ENCODE data around the gene CHRD. TPM values are rescaled to one million over a fixed set of nuclear protein-coding genes. Genes with fewer than 3 reads are reported as not detected.

Gene CHRD
- total and polyA plus RNA-seq, 10 of the 15 experiments (the other 5 are each of a cell fraction or from before 2014, with no cell fraction given) = not detected

GRCh38 chr3:184337981-184338380 lies 41.9 kb upstream of the CHRD start:
- whole genome bisulfite sequencing (ENCODE audit: insufficient coverage, insufficient replicate concordance, low lambda C conversion rate, missing lambda C conversion rate) = 54% methylated on average over 7 of the region's 7 CpGs
- Histone ChIP-seq H3K27me3 (replicated peaks in 1 of 2; ENCODE audit: control insufficient read depth in 2 of 2, insufficient read depth in 2 of 2, low read length in 1 of 2) (no peaks in the 10 kb centered on the region), H3K27ac (ENCODE audit: control insufficient read depth, insufficient read depth) (no peak overlapping the region), H3K4me2 (ENCODE audit: control insufficient read depth, insufficient read depth) (no peak overlapping the region), H3K9ac (ENCODE audit: control insufficient read depth, insufficient read depth, low read length) (no peak overlapping the region), H4K20me1 (ENCODE audit: control insufficient read depth, insufficient read depth) (peaks cover 2% of the 10 kb centered on the region), H3K9me3 (replicated peaks; ENCODE audit: control insufficient read depth, insufficient read depth, low read length) (no peaks in the 10 kb centered on the region), H3K79me2 (ENCODE audit: control insufficient read depth, insufficient read depth, low read length) (no peaks in the 10 kb centered on the region), H3K4me1 (ENCODE audit: control insufficient read depth, insufficient read depth, low read length) (peaks cover 11% of the 10 kb centered on the region), H3K4me3 (no peak overlapping the region), H2AFZ (ENCODE audit: control insufficient read depth, low read depth, low read length) (no peak overlapping the region), H3K36me3 (ENCODE audit: control insufficient read depth in 2 of 2, insufficient read depth in 2 of 2, low read length in 1 of 2) (peaks cover 7 to 9% of the 10 kb centered on the region in 2 experiments)
- ATAC-seq (no peak), DNase-seq (ENCODE audit: low read depth, low spot score) (no peak), FAIRE-seq (no peak)
- ChIA-PET POLR2A (no interaction called here), RAD21 (ENCODE audit: unreplicated experiment) (no interaction called here), SMC1A (ENCODE audit: uncharacterized antibody, unreplicated experiment) (no interaction called here), CTCF (interaction anchor here (1.2 kb wide), 1 partner anchor 17 kb away, joined by 6 read pairs; no protein-coding TSS in a partner anchor)
- intact Hi-C loops (cut with micrococcal nuclease; ENCODE audit: unreplicated experiment) (no loop called here), in situ Hi-C loops (cut with MboI) (no loop called here)
- no TSS peak for BruUV-seq (replicated peaks)
- TF ChIP-seq EED (IDR thresholded peaks at IDR 0.05; ENCODE audit: low read depth) (no peak), NBN (IDR thresholded peaks at IDR 0.05) (no peak), GABPA (IDR thresholded peaks at IDR 0.05; ENCODE audit: low read depth) (no peak), PRDM15 (CRISPR knock-in tag; IDR thresholded peaks at IDR 0.05) (no peak), TAF1 (IDR thresholded peaks at IDR 0.05; ENCODE audit: borderline replicate concordance, low read depth, low read length) (no peak), CBX3 (IDR thresholded peaks at IDR 0.05; ENCODE audit: borderline replicate concordance, low read depth) (no peak), FOXM1 (IDR thresholded peaks at IDR 0.05; ENCODE audit: low read depth, low read length) (no peak), MLLT1 (IDR thresholded peaks at IDR 0.05) (no peak), TCF12 (IDR thresholded peaks at IDR 0.05; ENCODE audit: low read depth, low read length) (no peak), RAD51 (IDR thresholded peaks at IDR 0.05) (no peak)
- TF ChIP-seq, protein P1, sequence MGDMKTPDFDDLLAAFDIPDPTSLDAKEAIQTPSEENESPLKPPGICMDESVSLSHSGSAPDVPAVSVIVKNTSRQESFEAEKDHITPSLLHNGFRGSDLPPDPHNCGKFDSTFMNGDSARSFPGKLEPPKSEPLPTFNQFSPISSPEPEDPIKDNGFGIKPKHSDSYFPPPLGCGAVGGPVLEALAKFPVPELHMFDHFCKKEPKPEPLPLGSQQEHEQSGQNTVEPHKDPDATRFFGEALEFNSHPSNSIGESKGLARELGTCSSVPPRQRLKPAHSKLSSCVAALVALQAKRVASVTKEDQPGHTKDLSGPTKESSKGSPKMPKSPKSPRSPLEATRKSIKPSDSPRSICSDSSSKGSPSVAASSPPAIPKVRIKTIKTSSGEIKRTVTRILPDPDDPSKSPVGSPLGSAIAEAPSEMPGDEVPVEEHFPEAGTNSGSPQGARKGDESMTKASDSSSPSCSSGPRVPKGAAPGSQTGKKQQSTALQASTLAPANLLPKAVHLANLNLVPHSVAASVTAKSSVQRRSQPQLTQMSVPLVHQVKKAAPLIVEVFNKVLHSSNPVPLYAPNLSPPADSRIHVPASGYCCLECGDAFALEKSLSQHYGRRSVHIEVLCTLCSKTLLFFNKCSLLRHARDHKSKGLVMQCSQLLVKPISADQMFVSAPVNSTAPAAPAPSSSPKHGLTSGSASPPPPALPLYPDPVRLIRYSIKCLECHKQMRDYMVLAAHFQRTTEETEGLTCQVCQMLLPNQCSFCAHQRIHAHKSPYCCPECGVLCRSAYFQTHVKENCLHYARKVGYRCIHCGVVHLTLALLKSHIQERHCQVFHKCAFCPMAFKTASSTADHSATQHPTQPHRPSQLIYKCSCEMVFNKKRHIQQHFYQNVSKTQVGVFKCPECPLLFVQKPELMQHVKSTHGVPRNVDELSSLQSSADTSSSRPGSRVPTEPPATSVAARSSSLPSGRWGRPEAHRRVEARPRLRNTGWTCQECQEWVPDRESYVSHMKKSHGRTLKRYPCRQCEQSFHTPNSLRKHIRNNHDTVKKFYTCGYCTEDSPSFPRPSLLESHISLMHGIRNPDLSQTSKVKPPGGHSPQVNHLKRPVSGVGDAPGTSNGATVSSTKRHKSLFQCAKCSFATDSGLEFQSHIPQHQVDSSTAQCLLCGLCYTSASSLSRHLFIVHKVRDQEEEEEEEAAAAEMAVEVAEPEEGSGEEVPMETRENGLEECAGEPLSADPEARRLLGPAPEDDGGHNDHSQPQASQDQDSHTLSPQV (IDR thresholded peaks at IDR 0.05) = no peak

All from GM12878 (cell line).